MM.1S (cell line): ENCODE measurements around the gene GVQW3.

Source experiments
- DNase-seq: peaks from one replicate; pipeline ENCODE4 v3.0.0-alpha.2; 2015
- H2AFZ ChIP-seq: fragments of 300-600 bp; sonication (generic); 2 replicates; pipeline ENCODE4 v1.6.0; 2016; ENCODE audit warnings: antibody characterized with exemption, low read length
- H3F3A ChIP-seq: fragments of 300-600 bp; sonication (generic); 2 replicates; pipeline ENCODE4 v1.6.1; 2016; ENCODE audit warnings: mild to moderate bottlenecking, antibody characterized with exemption, low read length, moderate library complexity, mixed read lengths; ENCODE audit not compliant: insufficient read depth
- H3K27ac ChIP-seq: fragments of 300-600 bp; sonication (generic); 2 replicates; pipeline ENCODE4 v1.5.1; 2016; ENCODE audit warnings: mild to moderate bottlenecking, low read length
- H3K27me3 ChIP-seq: fragments of 300-600 bp; sonication (generic); replicated peaks from 2 replicates; pipeline ENCODE4 v1.6.0; 2016; ENCODE audit warnings: low read length; ENCODE audit not compliant: insufficient read depth
- H3K36me3 ChIP-seq: fragments of 300-600 bp; sonication (generic); replicated peaks from 2 replicates; pipeline ENCODE4 v1.6.1; 2016; ENCODE audit warnings: mild to moderate bottlenecking, low read length, mixed read lengths; ENCODE audit not compliant: insufficient read depth
- H3K4me1 ChIP-seq: fragments of 300-600 bp; sonication (generic); 2 replicates; pipeline ENCODE4 v1.6.1; 2016; ENCODE audit warnings: low read length, mixed read lengths
- H3K4me2 ChIP-seq: fragments of 300-600 bp; sonication (generic); 2 replicates; pipeline ENCODE4 v1.6.0; 2016; ENCODE audit warnings: low read depth, low read length
- H3K4me3 ChIP-seq: fragments of 300-600 bp; sonication (generic); 2 replicates; pipeline ENCODE4 v1.5.1; 2016; ENCODE audit warnings: low read length, mixed read lengths
- H3K79me2 ChIP-seq: fragments of 300-600 bp; sonication (generic); 2 replicates; pipeline ENCODE4 v1.6.1; 2016; ENCODE audit warnings: mixed run types, low read length, mixed read lengths
- H3K9ac ChIP-seq: fragments of 300-600 bp; sonication (generic); 2 replicates; pipeline ENCODE4 v1.6.1; 2016; ENCODE audit warnings: low read length, mixed read lengths
- H3K9me2 ChIP-seq: fragments of 300-600 bp; sonication (generic); replicated peaks from 2 replicates; pipeline ENCODE4 v1.6.1; 2016; ENCODE audit warnings: mild to moderate bottlenecking, low read length, mixed read lengths; ENCODE audit not compliant: insufficient read depth
- H3K9me3 ChIP-seq: fragments of 300-600 bp; sonication (generic); replicated peaks from 2 replicates; pipeline ENCODE4 v1.6.1; 2016; ENCODE audit warnings: mild to moderate bottlenecking, low read length, mixed read lengths; ENCODE audit not compliant: insufficient read depth
- H4K20me1 ChIP-seq: fragments of 300-600 bp; sonication (generic); 2 replicates; pipeline ENCODE4 v1.6.1; 2016; ENCODE audit warnings: mild to moderate bottlenecking, low read length, moderate library complexity, mixed read lengths; ENCODE audit not compliant: insufficient read depth
- EZH2 ChIP-seq: fragments of 300-600 bp; sonication (generic); optimal IDR thresholded peaks from 2 replicates; pipeline ENCODE3; 2017; ENCODE audit warnings: low read depth, mild to moderate bottlenecking, antibody characterized with exemption, low read length, mixed read lengths
- EZH2phosphoT487 ChIP-seq: fragments of 300-600 bp; sonication (generic); IDR thresholded peaks from 2 replicates; pipeline ENCODE4 v1.6.1; 2018; ENCODE audit warnings: antibody characterized with exemption, low read length
- TF ChIP-seq, protein P1 (sequence below): fragments of 300-600 bp; sonication (generic); IDR thresholded peaks from 2 replicates; pipeline ENCODE4 v1.5.1; 2016; ENCODE audit warnings: antibody characterized with exemption, low read length, mixed read lengths

GVQW3 gene

DNA sequence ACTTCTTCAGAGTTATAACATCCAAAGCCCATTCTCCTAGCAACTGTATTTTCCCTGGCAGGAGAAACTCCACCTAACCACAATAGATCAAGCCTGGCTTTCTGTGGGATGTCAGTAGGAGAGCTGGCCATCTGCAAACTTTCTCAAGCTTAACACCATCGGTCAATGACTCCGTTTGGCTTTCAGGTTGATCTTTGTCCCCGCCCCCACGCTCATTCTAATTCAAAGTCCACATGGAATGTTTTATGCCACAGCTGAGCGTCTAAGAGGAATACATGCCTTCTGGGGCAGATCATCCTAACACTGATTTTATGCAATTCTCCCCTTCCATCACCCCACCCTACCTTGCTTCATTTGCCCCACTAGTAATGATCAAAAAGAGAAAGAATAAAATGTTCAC is 4.8 kb downstream of the GVQW3 start:
- H2AFZ ChIP-seq: no peak overlapping the region
- H4K20me1 ChIP-seq: no peaks in the 10 kb centered on the region
- H3K4me3 ChIP-seq: no peak overlapping the region
- H3K9ac ChIP-seq: no peak overlapping the region
- H3K4me1 ChIP-seq: peaks cover 14% of the 10 kb centered on the region
- H3K27ac ChIP-seq: no peak overlapping the region
- 0 out of 2 replicates have a peak, but pooled peaks cover 8% of the 10 kb centered on the region for H3F3A ChIP-seq
- TF ChIP-seq, protein P1, sequence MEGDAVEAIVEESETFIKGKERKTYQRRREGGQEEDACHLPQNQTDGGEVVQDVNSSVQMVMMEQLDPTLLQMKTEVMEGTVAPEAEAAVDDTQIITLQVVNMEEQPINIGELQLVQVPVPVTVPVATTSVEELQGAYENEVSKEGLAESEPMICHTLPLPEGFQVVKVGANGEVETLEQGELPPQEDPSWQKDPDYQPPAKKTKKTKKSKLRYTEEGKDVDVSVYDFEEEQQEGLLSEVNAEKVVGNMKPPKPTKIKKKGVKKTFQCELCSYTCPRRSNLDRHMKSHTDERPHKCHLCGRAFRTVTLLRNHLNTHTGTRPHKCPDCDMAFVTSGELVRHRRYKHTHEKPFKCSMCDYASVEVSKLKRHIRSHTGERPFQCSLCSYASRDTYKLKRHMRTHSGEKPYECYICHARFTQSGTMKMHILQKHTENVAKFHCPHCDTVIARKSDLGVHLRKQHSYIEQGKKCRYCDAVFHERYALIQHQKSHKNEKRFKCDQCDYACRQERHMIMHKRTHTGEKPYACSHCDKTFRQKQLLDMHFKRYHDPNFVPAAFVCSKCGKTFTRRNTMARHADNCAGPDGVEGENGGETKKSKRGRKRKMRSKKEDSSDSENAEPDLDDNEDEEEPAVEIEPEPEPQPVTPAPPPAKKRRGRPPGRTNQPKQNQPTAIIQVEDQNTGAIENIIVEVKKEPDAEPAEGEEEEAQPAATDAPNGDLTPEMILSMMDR: no peak
- TF ChIP-seq EZH2phosphoT487: no peak
- TF ChIP-seq EZH2: no peak
- H3K9me2 ChIP-seq: no peaks in the 10 kb centered on the region
- no peak for DNase-seq
- no peaks in the 10 kb centered on the region for H3K9me3 ChIP-seq
- no peaks in the 10 kb centered on the region for H3K27me3 ChIP-seq
- no peaks in the 10 kb centered on the region for H3K36me3 ChIP-seq
- H3K4me2 ChIP-seq: no peak overlapping the region
- peaks cover 17% of the 10 kb centered on the region for H3K79me2 ChIP-seq

DNA sequence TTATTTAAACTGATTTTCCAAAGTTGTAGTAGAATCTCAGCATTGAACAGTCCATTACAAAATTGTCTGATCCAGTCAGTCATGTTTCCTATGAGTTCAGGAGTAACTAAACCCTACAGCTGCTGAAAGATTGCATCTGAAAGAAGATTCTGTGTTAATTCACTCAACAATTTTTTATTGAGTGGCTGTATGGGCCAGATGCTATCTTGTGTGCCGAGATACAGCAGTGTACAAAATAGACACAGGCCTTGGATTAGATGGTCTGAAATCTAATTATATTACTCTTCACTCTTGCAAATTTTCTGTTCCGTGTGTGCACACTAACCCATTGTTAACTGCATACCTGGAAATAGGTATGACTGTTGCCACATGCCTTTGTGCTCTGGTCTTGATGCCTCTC is 7.3 kb downstream of the GVQW3 start:
- H3K27me3 ChIP-seq: no peaks in the 10 kb centered on the region

DNA sequence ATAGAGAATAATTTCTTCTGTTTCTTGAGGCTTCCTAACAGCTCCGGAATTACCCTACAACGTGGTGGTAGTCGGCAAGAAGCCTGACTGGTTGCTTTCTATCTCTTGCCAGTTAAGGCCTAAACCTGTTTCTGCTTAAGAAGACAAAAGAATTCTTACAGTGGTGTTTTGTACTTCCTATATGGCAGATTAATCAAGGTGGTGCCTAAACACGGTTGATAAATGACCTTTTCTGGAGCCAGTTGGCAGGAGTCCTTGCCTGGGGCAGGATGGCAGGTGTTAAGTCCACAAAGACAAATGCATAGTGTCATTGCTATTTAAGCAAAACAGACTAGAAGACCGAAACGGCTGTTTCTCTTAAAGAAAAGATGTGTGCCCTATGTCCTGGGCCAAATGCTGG is 9.9 kb downstream of the GVQW3 start:
- Histone ChIP-seq H3K36me3 (no peaks in the 10 kb centered on the region), H3F3A (no peaks in the 10 kb centered on the region), H2AFZ (no peak overlapping the region), H3K4me2 (no peak overlapping the region), H3K27ac (no peak overlapping the region), H3K79me2 (no peaks in the 10 kb centered on the region), H3K27me3 (no peaks in the 10 kb centered on the region), H3K4me3 (no peak overlapping the region), H4K20me1 (no peaks in the 10 kb centered on the region), H3K9ac (no peak overlapping the region), H3K9me3 (no peaks in the 10 kb centered on the region), H3K4me1 (peaks cover 12% of the 10 kb centered on the region), H3K9me2 (no peaks in the 10 kb centered on the region)
- no peak for DNase-seq
- TF ChIP-seq EZH2: no peak
- TF ChIP-seq, protein P1: no peak
- no peak for TF ChIP-seq EZH2phosphoT487

More for the DNA sequence above, 7.3 kb downstream of the GVQW3 start:
- Histone ChIP-seq H3K27ac (no peak overlapping the region), H2AFZ (no peak overlapping the region), H3K9me2 (no peaks in the 10 kb centered on the region), H3F3A (no peaks in the 10 kb centered on the region), H3K36me3 (no peaks in the 10 kb centered on the region), H3K9ac (no peak overlapping the region), H3K79me2 (no peaks in the 10 kb centered on the region), H3K4me3 (no peak overlapping the region), H3K4me1 (0 out of 2 replicates have a peak, but pooled peaks cover 4% of the 10 kb centered on the region), H3K4me2 (no peak overlapping the region), H3K9me3 (no peaks in the 10 kb centered on the region), H4K20me1 (no peaks in the 10 kb centered on the region)
- TF ChIP-seq, protein P1: no peak
- TF ChIP-seq EZH2phosphoT487 (no peak), EZH2 (no peak)
- DNase-seq: no peak
